HAP-1 (cell line): ENCODE measurements around the gene KHDRBS1.
A peak's percentile ranks its signal among the peaks of the same experiment; 100 is the strongest.

Experiments
- DNase-seq, 2 experiments: peaks; one replicate each; pipeline ENCODE4 v3.0.0-alpha.2; 2016 to 2020; ENCODE audit warnings: low spot score in 2 of 2
- H3K27me3 ChIP-seq: fragments of 250-450 bp; sonication (Bioruptor Pico); 2 replicates; pipeline ENCODE4 v1.5.1; 2020; ENCODE audit warnings: low read depth, mild to moderate bottlenecking, moderate library complexity
- H3K36me3 ChIP-seq: fragments of 250-450 bp; sonication (Bioruptor Pico); replicated peaks from 2 replicates; pipeline ENCODE4 v1.5.1; 2020; ENCODE audit warnings: mild to moderate bottlenecking
- H3K4me1 ChIP-seq: fragments of 250-450 bp; sonication (Bioruptor Pico); 2 replicates; pipeline ENCODE4 v1.5.1; 2020; ENCODE audit warnings: mild to moderate bottlenecking
- H3K4me3 ChIP-seq: fragments of 250-450 bp; sonication (Bioruptor Pico); 2 replicates; pipeline ENCODE4 v1.5.1; 2020; ENCODE audit warnings: mild to moderate bottlenecking, moderate library complexity
- H3K9me3 ChIP-seq: fragments of 250-450 bp; sonication (Bioruptor Pico); 2 replicates; pipeline ENCODE4 v1.5.1; 2020; ENCODE audit warnings: mild to moderate bottlenecking, moderate library complexity
- in situ Hi-C: fragments of 300-500 bp; cut with MboI; formaldehyde crosslinking; loops from 3 replicates; pipeline ENCODE4 v1.14.3; 2020; ENCODE audit warnings: low sequenced_read_pairs, inconsistent platforms, mixed read lengths

KHDRBS1 gene

GRCh38 chr1:32013386-32014198 lies at the start of gene KHDRBS1:
TSS of gene KHDRBS1 (plus strand) at chr1:32013868. CDS start at chr1:32013996, 128 bp downstream.
- DNase-seq, result peak; percentile 97 to 99
- Histone ChIP-seq H3K4me1 (peaks cover 14% of the 10 kb centered on the region), H3K4me3 (peak within 1 kb of the TSS; percentile 99), H3K9me3 (no peaks in the 10 kb centered on the region), H3K27me3 (no peaks in the 10 kb centered on the region), H3K36me3 (peaks cover 26% of the 10 kb centered on the region)
- in situ Hi-C loops, result no loop called here

GRCh38 chr1:31970873-31971272 lies 42.8 kb upstream of the KHDRBS1 start:
- Histone ChIP-seq H3K27me3 (no peaks in the 10 kb centered on the region), H3K4me3 (no peak overlapping the region), H3K36me3 (no peaks in the 10 kb centered on the region), H3K9me3 (no peaks in the 10 kb centered on the region), H3K4me1 (no peaks in the 10 kb centered on the region)
- in situ Hi-C loops, result no loop called here
- DNase-seq, result no peak

- Histone ChIP-seq H3K9me3 (no peaks in the 10 kb centered on the region), H3K27me3 (no peaks in the 10 kb centered on the region), H3K4me3 (no peak overlapping the region), H3K4me1 (no peaks in the 10 kb centered on the region), H3K36me3 (no peaks in the 10 kb centered on the region)
- no peak for DNase-seq
- in situ Hi-C loops, result no loop called here
Observed at GRCh38 chr1:31976401-31976800, 37.3 kb upstream of the KHDRBS1 start.

GRCh38 chr1:31977385-31978131 lies 36.1 kb upstream of the KHDRBS1 start:
- in situ Hi-C loops, result no loop called here
- no peaks in the 10 kb centered on the region for H3K9me3 ChIP-seq
- DNase-seq, result peak; percentile 21 to 55
- no peaks in the 10 kb centered on the region for H3K27me3 ChIP-seq
- no peak overlapping the region for H3K4me3 ChIP-seq
- no peaks in the 10 kb centered on the region for H3K4me1 ChIP-seq
- H3K36me3 ChIP-seq, result no peaks in the 10 kb centered on the region

- H3K4me1 ChIP-seq, result no peaks in the 10 kb centered on the region
- no peaks in the 10 kb centered on the region for H3K27me3 ChIP-seq
- in situ Hi-C loops, result no loop called here
- H3K36me3 ChIP-seq, result no peaks in the 10 kb centered on the region
- DNase-seq, result no peak
- H3K9me3 ChIP-seq, result no peaks in the 10 kb centered on the region
- H3K4me3 ChIP-seq, result no peak overlapping the region
Observed at GRCh38 chr1:31978843-31979400, 34.7 kb upstream of the KHDRBS1 start.

- Histone ChIP-seq H3K4me3 (no peak overlapping the region), H3K36me3 (no peaks in the 10 kb centered on the region), H3K4me1 (no peaks in the 10 kb centered on the region), H3K9me3 (no peaks in the 10 kb centered on the region), H3K27me3 (no peaks in the 10 kb centered on the region)
- in situ Hi-C loops, result no loop called here
- DNase-seq, result no peak
Observed at GRCh38 chr1:31980835-31981455, 32.7 kb upstream of the KHDRBS1 start.

- Histone ChIP-seq H3K9me3 (no peaks in the 10 kb centered on the region), H3K4me3 (no peak overlapping the region), H3K4me1 (no peaks in the 10 kb centered on the region), H3K36me3 (no peaks in the 10 kb centered on the region), H3K27me3 (no peaks in the 10 kb centered on the region)
- in situ Hi-C loops, result no loop called here
- DNase-seq, result no peak
Observed at GRCh38 chr1:31981456-31981839, 32.2 kb upstream of the KHDRBS1 start.

- no peak for DNase-seq
- Histone ChIP-seq H3K9me3 (no peaks in the 10 kb centered on the region), H3K27me3 (no peaks in the 10 kb centered on the region), H3K4me3 (no peak overlapping the region), H3K4me1 (no peaks in the 10 kb centered on the region), H3K36me3 (no peaks in the 10 kb centered on the region)
- in situ Hi-C loops, result no loop called here
Observed at GRCh38 chr1:31981972-31982371, 31.7 kb upstream of the KHDRBS1 start.

GRCh38 chr1:31984419-31985347 lies 29.0 kb upstream of the KHDRBS1 start:
- no peaks in the 10 kb centered on the region for H3K4me1 ChIP-seq
- H3K4me3 ChIP-seq, result no peak overlapping the region

GRCh38 chr1:31985430-31985829 lies 28.2 kb upstream of the KHDRBS1 start:
- Histone ChIP-seq H3K27me3 (no peaks in the 10 kb centered on the region), H3K36me3 (no peaks in the 10 kb centered on the region), H3K4me3 (no peak overlapping the region), H3K9me3 (no peaks in the 10 kb centered on the region), H3K4me1 (no peaks in the 10 kb centered on the region)
- DNase-seq, result no peak
- in situ Hi-C loops, result no loop called here

More at GRCh38 chr1:31984419-31985347, 29.0 kb upstream of the KHDRBS1 start:
- Histone ChIP-seq H3K36me3 (no peaks in the 10 kb centered on the region), H3K9me3 (no peaks in the 10 kb centered on the region), H3K27me3 (no peaks in the 10 kb centered on the region)
- DNase-seq, result no peak
- in situ Hi-C loops, result no loop called here

GRCh38 chr1:31987135-31987619 lies 26.5 kb upstream of the KHDRBS1 start:
- Histone ChIP-seq H3K4me3 (no peak overlapping the region), H3K4me1 (no peaks in the 10 kb centered on the region), H3K27me3 (no peaks in the 10 kb centered on the region), H3K9me3 (no peaks in the 10 kb centered on the region), H3K36me3 (no peaks in the 10 kb centered on the region)
- in situ Hi-C loops, result no loop called here
- DNase-seq, result peak in 1 of 2 experiments; percentile 17

- no peaks in the 10 kb centered on the region for H3K4me1 ChIP-seq
- H3K27me3 ChIP-seq, result no peaks in the 10 kb centered on the region
- DNase-seq, result no peak
- in situ Hi-C loops, result no loop called here
- no peak overlapping the region for H3K4me3 ChIP-seq
- H3K36me3 ChIP-seq, result no peaks in the 10 kb centered on the region
- no peaks in the 10 kb centered on the region for H3K9me3 ChIP-seq
Observed at GRCh38 chr1:31989964-31990363, 23.7 kb upstream of the KHDRBS1 start.

GRCh38 chr1:31991182-31991581 lies 22.5 kb upstream of the KHDRBS1 start:
- in situ Hi-C loops, result no loop called here
- H3K9me3 ChIP-seq, result no peaks in the 10 kb centered on the region
- H3K36me3 ChIP-seq, result no peaks in the 10 kb centered on the region
- no peak for DNase-seq
- no peaks in the 10 kb centered on the region for H3K4me1 ChIP-seq
- no peak overlapping the region for H3K4me3 ChIP-seq
- H3K27me3 ChIP-seq, result no peaks in the 10 kb centered on the region; the same call in 1 of the 2 replicates
